Measurements from ENCODE around the gene PDGFB. TPM values are rescaled to one million over a fixed set of nuclear protein-coding genes. Genes with fewer than 3 reads are reported as not detected.

PDGFB gene
- total and polyA plus RNA-seq, 9 of the 15 experiments (the other 6 are each of a cell fraction or from before 2014, with no cell fraction given): 0.07 to 4.0 (median 0.48) TPM; not detected in 1

DNA sequence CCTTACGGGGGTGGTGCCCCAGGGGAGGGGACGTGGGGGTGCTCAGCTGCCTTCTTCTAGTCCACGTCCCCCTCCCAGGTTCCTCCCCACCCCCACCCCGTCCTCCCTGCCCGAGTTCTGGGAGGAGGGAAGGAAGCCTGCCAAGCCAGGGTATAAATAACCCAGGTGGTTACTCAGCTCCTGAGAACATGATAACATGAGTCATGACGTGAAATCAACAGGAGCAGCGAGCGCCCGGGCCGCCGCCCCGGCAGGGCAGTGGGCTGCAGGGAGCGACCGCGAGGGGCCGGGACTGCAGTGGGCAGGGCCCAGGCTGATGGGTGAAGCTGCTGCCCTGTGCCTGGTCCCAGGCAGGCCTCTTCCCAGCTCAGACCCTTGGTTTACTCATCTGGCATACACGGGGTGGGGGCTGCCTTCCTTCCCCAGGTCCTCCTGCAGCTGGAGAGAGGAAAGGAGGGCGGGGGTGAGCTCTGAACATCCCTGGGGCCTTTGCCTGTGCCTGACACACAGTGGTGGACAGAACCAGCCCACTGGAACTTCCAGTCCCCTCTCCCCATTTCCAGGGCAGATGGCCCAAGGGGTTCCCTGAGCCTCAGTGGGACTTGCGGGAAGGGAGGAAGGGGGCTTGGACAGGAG lies 8.8 kb upstream of the PDGFB start (continued):
- TF ChIP-seq, protein P1, sequence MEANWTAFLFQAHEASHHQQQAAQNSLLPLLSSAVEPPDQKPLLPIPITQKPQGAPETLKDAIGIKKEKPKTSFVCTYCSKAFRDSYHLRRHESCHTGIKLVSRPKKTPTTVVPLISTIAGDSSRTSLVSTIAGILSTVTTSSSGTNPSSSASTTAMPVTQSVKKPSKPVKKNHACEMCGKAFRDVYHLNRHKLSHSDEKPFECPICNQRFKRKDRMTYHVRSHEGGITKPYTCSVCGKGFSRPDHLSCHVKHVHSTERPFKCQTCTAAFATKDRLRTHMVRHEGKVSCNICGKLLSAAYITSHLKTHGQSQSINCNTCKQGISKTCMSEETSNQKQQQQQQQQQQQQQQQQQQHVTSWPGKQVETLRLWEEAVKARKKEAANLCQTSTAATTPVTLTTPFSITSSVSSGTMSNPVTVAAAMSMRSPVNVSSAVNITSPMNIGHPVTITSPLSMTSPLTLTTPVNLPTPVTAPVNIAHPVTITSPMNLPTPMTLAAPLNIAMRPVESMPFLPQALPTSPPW (CRISPR knock-in tag; IDR thresholded peaks at IDR 0.05): peak; percentile 50
- TF ChIP-seq, protein P2, sequence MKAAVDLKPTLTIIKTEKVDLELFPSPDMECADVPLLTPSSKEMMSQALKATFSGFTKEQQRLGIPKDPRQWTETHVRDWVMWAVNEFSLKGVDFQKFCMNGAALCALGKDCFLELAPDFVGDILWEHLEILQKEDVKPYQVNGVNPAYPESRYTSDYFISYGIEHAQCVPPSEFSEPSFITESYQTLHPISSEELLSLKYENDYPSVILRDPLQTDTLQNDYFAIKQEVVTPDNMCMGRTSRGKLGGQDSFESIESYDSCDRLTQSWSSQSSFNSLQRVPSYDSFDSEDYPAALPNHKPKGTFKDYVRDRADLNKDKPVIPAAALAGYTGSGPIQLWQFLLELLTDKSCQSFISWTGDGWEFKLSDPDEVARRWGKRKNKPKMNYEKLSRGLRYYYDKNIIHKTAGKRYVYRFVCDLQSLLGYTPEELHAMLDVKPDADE (conservative IDR thresholded peaks at IDR 0.05; ENCODE audit: control insufficient read depth, low read depth, low read length): no peak
- TF ChIP-seq, protein P3, sequence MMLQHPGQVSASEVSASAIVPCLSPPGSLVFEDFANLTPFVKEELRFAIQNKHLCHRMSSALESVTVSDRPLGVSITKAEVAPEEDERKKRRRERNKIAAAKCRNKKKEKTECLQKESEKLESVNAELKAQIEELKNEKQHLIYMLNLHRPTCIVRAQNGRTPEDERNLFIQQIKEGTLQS (IDR thresholded peaks at IDR 0.05): peak; percentile 68
- TF ChIP-seq, protein P3 (CRISPR knock-in tag; conservative IDR thresholded peaks at IDR 0.05): no peak
- TF ChIP-seq MCM5 (IDR thresholded peaks at IDR 0.05; ENCODE audit: low read depth) (no peak), FOSL1 (tag; conservative IDR thresholded peaks at IDR 0.05) (peak; percentile 84), SRF (CRISPR knock-in tag; IDR thresholded peaks at IDR 0.05) (no peak), SNIP1 (IDR thresholded peaks at IDR 0.05; ENCODE audit: low read depth) (no peak)
- TF ChIP-seq, protein P4, sequence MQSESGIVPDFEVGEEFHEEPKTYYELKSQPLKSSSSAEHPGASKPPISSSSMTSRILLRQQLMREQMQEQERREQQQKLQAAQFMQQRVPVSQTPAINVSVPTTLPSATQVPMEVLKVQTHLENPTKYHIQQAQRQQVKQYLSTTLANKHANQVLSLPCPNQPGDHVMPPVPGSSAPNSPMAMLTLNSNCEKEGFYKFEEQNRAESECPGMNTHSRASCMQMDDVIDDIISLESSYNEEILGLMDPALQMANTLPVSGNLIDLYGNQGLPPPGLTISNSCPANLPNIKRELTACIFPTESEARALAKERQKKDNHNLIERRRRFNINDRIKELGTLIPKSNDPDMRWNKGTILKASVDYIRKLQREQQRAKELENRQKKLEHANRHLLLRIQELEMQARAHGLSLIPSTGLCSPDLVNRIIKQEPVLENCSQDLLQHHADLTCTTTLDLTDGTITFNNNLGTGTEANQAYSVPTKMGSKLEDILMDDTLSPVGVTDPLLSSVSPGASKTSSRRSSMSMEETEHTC (IDR thresholded peaks at IDR 0.05): no peak

Data from K562 (cell line).